Activated naive CD8-positive, alpha-beta T cell (primary cell): Measurements from ENCODE around the gene ELP1.
"Not testable (repeated sequence)": the region's sequence is repeated elsewhere in the genome, so short reads cannot be mapped to it uniquely, and the experiment has no call there.

Source experiments
- H3K27ac Mint-ChIP-seq: one replicate; pipeline ENCODE4 v1.8.0; 2021; ENCODE audit warnings: mixed read lengths
- H3K27me3 Mint-ChIP-seq: one replicate; pipeline ENCODE4 v1.8.0; 2021; ENCODE audit warnings: mixed read lengths
- H3K36me3 Mint-ChIP-seq: one replicate; pipeline ENCODE4 v1.8.0; 2021; ENCODE audit warnings: mixed read lengths
- H3K4me1 Mint-ChIP-seq: one replicate; pipeline ENCODE4 v1.8.0; 2021; ENCODE audit warnings: low read depth, mixed read lengths
- H3K4me3 Mint-ChIP-seq: one replicate; pipeline ENCODE4 v1.8.0; 2021; ENCODE audit warnings: mild to moderate bottlenecking, mixed read lengths
- H3K9me3 Mint-ChIP-seq: one replicate; pipeline ENCODE4 v1.8.0; 2021; ENCODE audit warnings: low read depth, mixed read lengths

ELP1 gene

DNA sequence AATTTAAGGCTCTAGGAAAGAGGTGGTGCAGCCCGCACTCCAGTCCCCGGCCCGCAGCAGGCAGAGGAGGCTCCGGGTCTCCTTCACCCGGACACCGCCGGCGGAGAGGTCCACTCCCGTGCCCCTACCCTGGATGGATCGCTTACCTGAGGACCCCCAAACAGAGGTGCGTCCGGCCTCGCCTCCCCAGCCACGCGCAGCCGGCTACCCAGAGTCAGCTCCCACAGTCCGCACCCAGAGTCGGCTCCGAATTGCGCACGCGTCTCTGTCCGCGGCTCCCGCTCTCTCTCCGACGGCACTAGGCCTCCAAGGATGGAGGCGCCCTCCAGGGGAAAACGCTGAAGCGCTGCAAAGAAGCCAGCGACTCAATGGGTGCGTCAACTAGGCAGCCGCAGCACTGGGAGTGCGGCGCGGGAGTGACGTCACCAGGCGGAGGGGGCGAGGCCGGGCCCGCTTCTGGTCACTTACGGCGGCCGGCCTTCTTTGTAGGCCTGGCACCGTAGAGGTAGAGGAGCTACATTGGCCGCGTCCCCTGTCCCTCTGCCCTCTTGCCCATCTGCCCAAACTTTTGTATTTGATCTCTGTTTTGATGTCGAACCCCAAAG lies at the start of gene ELP1:
TSS of gene ELP1 (minus strand) at position 407 of the 605 bp plus-strand sequence. CDS start 2,978 bp downstream, outside the sequence.
- Mint-ChIP-seq H3K9me3 (no peaks in the 10 kb centered on the region), H3K36me3 (peaks cover 5% of the 10 kb centered on the region), H3K4me3 (peak within 1 kb of the TSS; percentile 96), H3K4me1 (peaks cover 35% of the 10 kb centered on the region), H3K27ac (peak within 1 kb of the TSS; percentile 96), H3K27me3 (no peaks in the 10 kb centered on the region)

DNA sequence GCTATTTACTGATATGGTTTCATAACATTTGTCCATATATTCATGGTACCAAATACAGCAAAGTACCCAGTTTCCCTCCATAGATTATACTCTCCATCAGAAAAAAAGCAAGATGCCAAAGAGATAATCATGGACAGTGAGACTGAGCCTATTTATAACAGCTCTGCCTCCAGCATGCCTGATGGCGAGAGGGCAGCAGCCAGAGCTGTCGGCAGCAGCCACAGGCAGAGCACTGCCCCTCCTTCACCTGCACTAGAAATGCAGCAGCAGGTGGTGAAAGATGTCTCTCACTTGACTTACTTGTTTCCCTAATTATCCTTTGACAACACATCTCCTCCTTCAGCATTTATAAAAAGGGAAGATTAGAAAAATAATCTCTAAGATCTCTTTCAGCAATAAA lies 47.0 kb upstream of the ELP1 start:
- Mint-ChIP-seq H3K4me3 (no peak overlapping the region), H3K36me3 (peaks cover 7% of the 10 kb centered on the region), H3K4me1 (no peaks in the 10 kb centered on the region), H3K27ac (no peak overlapping the region), H3K27me3 (no peaks in the 10 kb centered on the region), H3K9me3 (no peaks in the 10 kb centered on the region)

- H3K4me1 Mint-ChIP-seq, result no peaks in the 10 kb centered on the region
Observed at GRCh38 chr9:108978205-108978604, 44.3 kb upstream of the ELP1 start.

DNA sequence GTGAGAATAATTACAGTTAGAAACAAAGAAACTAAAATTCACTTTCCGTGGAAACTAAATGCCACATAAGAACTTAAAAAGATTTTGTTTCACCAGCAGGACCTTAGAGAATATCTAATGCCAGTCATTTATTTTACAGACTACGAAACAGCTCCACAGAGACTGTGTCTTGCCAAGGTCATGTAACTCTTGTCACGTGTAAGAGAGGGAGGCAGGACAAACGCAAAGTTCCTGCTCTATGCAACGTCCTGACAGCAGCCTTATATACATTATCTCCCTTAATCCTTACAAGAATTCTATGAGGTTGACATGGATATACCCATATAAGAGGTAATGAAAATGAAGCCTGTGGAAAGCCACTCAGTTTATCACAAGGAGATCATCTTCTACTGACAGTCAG lies 40.0 kb upstream of the ELP1 start:
- Mint-ChIP-seq H3K27me3 (no peaks in the 10 kb centered on the region), H3K9me3 (no peaks in the 10 kb centered on the region)

More at GRCh38 chr9:108978205-108978604, 44.3 kb upstream of the ELP1 start:
- no peaks in the 10 kb centered on the region for H3K27me3 Mint-ChIP-seq
- H3K27ac Mint-ChIP-seq, result no peak overlapping the region
- no peaks in the 10 kb centered on the region for H3K9me3 Mint-ChIP-seq
- no peak overlapping the region for H3K4me3 Mint-ChIP-seq
- H3K36me3 Mint-ChIP-seq, result peaks cover 5% of the 10 kb centered on the region

DNA sequence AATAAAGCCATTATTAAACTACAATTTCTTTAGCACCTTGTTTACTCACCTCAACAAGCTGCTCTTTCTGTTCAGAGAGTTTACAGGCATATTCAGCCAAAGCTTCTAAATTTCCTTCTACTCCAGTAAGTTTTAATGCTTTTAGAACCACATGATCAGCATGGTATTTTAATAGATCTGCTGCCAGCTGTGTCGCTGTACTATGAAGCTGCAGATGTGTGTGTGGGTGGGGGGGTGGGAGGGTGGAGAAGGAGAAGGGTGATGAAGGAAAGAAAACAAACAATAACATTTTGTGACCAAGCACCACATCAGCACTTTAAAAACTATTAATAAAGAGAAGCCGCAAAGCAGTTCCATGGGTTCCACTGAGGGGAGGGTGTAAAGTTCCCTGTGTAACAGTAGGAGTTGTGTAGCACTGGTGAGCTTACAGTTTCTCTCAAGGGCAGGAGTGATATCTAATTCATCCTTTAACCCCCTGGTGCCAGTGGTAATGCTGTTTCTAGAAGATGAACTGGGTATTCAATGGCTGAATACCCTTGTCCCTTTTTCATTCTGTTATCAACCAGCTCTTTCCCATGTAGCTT lies 38.8 kb upstream of the ELP1 start:
- no peak overlapping the region for H3K27ac Mint-ChIP-seq
- H3K9me3 Mint-ChIP-seq, result no peaks in the 10 kb centered on the region
- no peaks in the 10 kb centered on the region for H3K4me1 Mint-ChIP-seq
- no peaks in the 10 kb centered on the region for H3K27me3 Mint-ChIP-seq
- H3K36me3 Mint-ChIP-seq, result peaks cover 16% of the 10 kb centered on the region
- no peak overlapping the region for H3K4me3 Mint-ChIP-seq

More for the DNA sequence above, 40.0 kb upstream of the ELP1 start:
- Mint-ChIP-seq H3K36me3 (peaks cover 16% of the 10 kb centered on the region), H3K4me3 (no peak overlapping the region), H3K4me1 (no peaks in the 10 kb centered on the region), H3K27ac (no peak overlapping the region)

GRCh38 chr9:108972186-108972585 lies 38.3 kb upstream of the ELP1 start:
- no peaks in the 10 kb centered on the region for H3K4me1 Mint-ChIP-seq
- H3K4me3 Mint-ChIP-seq, result no peak overlapping the region
- peaks cover 13% of the 10 kb centered on the region for H3K36me3 Mint-ChIP-seq
- H3K9me3 Mint-ChIP-seq, result no peaks in the 10 kb centered on the region
- no peaks in the 10 kb centered on the region for H3K27me3 Mint-ChIP-seq
- no peak overlapping the region for H3K27ac Mint-ChIP-seq

- H3K4me3 Mint-ChIP-seq, H3K9me3 Mint-ChIP-seq, H3K27ac Mint-ChIP-seq, H3K27me3 Mint-ChIP-seq, H3K4me1 Mint-ChIP-seq: not testable (repeated sequence)
- H3K36me3 Mint-ChIP-seq, result peaks cover 13% of the 10 kb centered on the region
Observed at GRCh38 chr9:108971392-108971791, 37.5 kb upstream of the ELP1 start.

GRCh38 chr9:108967916-108968315 lies 34.0 kb upstream of the ELP1 start:
- H3K9me3 Mint-ChIP-seq, result no peaks in the 10 kb centered on the region
- no peaks in the 10 kb centered on the region for H3K4me1 Mint-ChIP-seq
- H3K36me3 Mint-ChIP-seq, result peaks cover 13% of the 10 kb centered on the region

DNA sequence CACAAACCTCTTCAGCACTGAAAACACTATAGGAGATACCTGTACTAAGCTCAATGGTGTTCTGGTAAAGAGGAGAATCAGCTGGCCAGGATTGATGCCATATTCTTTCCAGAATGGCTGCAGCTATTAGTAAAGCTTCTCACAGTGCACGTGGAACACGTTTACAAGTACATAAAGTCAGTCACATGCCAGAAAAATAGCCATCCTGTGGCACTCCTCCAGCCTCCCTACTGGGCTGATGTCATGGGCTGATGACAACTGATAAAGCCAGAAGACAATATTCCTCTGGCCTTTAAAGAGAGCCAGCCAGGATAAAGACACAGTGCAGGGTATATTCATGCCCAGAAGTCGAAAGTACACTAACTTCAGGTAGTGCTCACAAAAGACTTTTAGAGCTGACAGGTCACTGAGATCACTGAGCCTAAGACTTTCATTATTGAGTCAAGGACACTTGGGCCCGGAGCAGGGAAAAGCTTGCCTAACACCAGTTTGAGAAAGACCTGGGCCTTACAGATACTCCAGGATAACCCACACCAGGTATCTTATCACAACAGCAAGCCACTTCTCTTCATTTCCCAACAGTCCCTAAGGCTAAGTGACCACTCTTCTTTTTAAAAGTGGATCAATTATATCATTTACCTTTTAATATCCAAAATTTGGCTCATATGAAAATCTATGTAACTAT lies 29.7 kb upstream of the ELP1 start:
- Mint-ChIP-seq H3K36me3 (no peaks in the 10 kb centered on the region), H3K27me3 (no peaks in the 10 kb centered on the region), H3K4me3 (no peak overlapping the region), H3K9me3 (no peaks in the 10 kb centered on the region), H3K27ac (no peak overlapping the region), H3K4me1 (no peaks in the 10 kb centered on the region)

More at GRCh38 chr9:108967916-108968315, 34.0 kb upstream of the ELP1 start:
- no peak overlapping the region for H3K4me3 Mint-ChIP-seq
- no peaks in the 10 kb centered on the region for H3K27me3 Mint-ChIP-seq
- H3K27ac Mint-ChIP-seq, result no peak overlapping the region

DNA sequence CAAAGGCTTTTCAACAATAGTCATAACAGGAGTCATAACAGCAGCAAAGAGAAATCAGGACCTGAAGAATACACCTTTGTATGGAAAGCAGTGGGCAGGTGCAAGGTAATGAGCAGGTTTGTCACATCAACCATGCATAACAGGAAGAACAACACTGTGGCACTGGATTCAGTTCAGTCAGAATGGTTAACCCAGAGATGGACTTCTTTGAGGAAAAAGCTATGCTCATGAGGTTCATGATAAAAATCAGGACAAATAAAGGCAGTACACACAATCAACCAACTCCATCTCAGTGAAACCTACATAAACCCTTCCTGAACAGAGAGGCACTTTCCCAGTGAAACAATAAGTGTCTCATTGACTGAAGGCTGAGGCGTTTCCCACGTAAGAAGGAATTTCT lies 27.2 kb upstream of the ELP1 start:
- H3K36me3 Mint-ChIP-seq, result no peaks in the 10 kb centered on the region
- peaks cover 2% of the 10 kb centered on the region for H3K27me3 Mint-ChIP-seq
- H3K4me3 Mint-ChIP-seq, result no peak overlapping the region
- no peaks in the 10 kb centered on the region for H3K9me3 Mint-ChIP-seq
- no peak overlapping the region for H3K27ac Mint-ChIP-seq
- H3K4me1 Mint-ChIP-seq, result no peaks in the 10 kb centered on the region

DNA sequence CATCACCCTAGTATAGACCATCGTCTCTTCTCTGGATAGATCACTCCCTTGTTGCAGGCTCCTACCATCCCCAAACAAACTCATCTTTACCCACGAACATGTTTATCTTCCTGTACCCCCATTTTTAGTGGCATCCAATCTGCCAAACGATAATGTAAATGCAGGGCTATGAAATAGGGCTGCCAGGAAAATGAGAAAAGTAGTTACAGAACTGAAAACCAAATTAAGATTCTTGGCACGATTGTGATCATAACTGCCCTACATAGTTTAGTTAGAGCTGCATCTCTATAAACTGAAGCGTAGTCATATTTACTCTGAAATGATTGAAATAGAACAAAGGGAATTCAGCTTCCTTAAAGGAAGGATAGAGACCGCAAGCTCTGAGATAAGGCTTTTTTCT lies 26.4 kb upstream of the ELP1 start:
- Mint-ChIP-seq H3K27ac (no peak overlapping the region), H3K4me3 (no peak overlapping the region), H3K9me3 (no peaks in the 10 kb centered on the region), H3K36me3 (no peaks in the 10 kb centered on the region), H3K4me1 (no peaks in the 10 kb centered on the region), H3K27me3 (peaks cover 2% of the 10 kb centered on the region)

DNA sequence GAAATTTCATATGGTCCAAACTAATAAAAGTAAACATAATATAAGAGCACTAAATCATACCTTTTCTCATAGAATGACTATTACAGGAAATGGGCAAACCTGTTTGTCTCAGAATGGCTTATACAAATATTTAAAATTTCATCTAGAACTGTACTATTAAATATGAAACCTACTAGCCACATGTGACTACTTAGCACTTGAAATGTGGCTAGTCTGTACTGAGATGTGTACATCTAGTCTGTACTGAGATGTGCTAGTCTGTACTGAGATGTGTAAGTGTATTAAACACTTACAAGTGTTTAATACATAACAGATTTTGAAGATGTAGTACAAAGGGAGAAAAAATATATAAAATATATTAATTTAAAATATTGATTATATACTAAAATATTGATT lies 22.7 kb upstream of the ELP1 start:
- Mint-ChIP-seq H3K4me3 (no peak overlapping the region), H3K36me3 (peaks cover 2% of the 10 kb centered on the region), H3K27me3 (peaks cover 2% of the 10 kb centered on the region), H3K4me1 (no peaks in the 10 kb centered on the region), H3K9me3 (no peaks in the 10 kb centered on the region), H3K27ac (no peak overlapping the region)

GRCh38 chr9:108956022-108956630 lies 22.2 kb upstream of the ELP1 start:
- no peaks in the 10 kb centered on the region for H3K4me1 Mint-ChIP-seq
- no peak overlapping the region for H3K4me3 Mint-ChIP-seq
- H3K36me3 Mint-ChIP-seq, result peaks cover 2% of the 10 kb centered on the region
- peaks cover 2% of the 10 kb centered on the region for H3K27me3 Mint-ChIP-seq
- H3K9me3 Mint-ChIP-seq, result no peaks in the 10 kb centered on the region
- no peak overlapping the region for H3K27ac Mint-ChIP-seq

GRCh38 chr9:108953983-108954574 lies 20.2 kb upstream of the ELP1 start:
- Mint-ChIP-seq H3K36me3 (peaks cover 2% of the 10 kb centered on the region), H3K4me1 (no peaks in the 10 kb centered on the region), H3K4me3 (no peak overlapping the region), H3K27me3 (peaks cover 2% of the 10 kb centered on the region), H3K9me3 (no peaks in the 10 kb centered on the region), H3K27ac (no peak overlapping the region)

- H3K27me3 Mint-ChIP-seq, result no peaks in the 10 kb centered on the region
- H3K4me1 Mint-ChIP-seq, result no peaks in the 10 kb centered on the region
Observed at GRCh38 chr9:108951578-108951977, 17.7 kb upstream of the ELP1 start.

More at GRCh38 chr9:108951578-108951977, 17.7 kb upstream of the ELP1 start:
- Mint-ChIP-seq H3K4me3 (no peak overlapping the region), H3K36me3 (peaks cover 3% of the 10 kb centered on the region), H3K27ac (no peak overlapping the region), H3K9me3 (no peaks in the 10 kb centered on the region)
